Rectal smooth muscle tissue (tissue), 1 donor: Measurements from ENCODE around the gene SPAG9.

Experiments used
- H3K27ac ChIP-seq: one replicate; pipeline ENCODE4 v1.7.0; 2013; ENCODE audit warnings: low read depth, low read length, inconsistent platforms
- H3K27me3 ChIP-seq: one replicate; pipeline ENCODE4 v1.7.0; 2013; ENCODE audit warnings: low read length; ENCODE audit not compliant: control insufficient read depth, insufficient read depth
- H3K36me3 ChIP-seq: one replicate; pipeline ENCODE4 v1.7.0; 2013; ENCODE audit warnings: low read length; ENCODE audit not compliant: control insufficient read depth, insufficient read depth
- H3K4me1 ChIP-seq: one replicate; pipeline ENCODE4 v1.7.0; 2013; ENCODE audit warnings: low read length; ENCODE audit not compliant: control insufficient read depth, insufficient read depth
- H3K4me3 ChIP-seq: one replicate; pipeline ENCODE4 v1.7.0; 2013; ENCODE audit warnings: low read length
- H3K9ac ChIP-seq: one replicate; pipeline ENCODE4 v1.7.0; 2013; ENCODE audit warnings: low read length

SPAG9 gene

DNA sequence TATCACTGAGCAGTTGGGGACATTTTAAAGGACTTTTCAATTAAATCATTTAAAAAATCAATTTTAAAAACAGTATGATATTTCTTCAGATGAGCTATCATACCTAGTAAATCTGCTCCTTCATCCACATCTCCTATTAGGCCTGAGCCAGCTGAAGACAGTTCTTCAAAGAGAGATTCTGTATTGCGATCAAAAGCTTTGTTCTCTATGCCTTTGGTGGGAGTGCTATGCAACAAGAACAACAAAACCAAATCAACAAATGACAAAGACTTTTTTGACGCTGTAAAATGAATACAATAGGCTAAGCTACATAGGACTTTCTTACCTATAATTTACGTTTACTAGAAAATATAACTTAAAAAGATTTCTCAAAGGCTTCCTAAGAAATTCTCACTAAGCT, 106.5 kb downstream of the SPAG9 start:
- peaks cover 7% of the 10 kb centered on the region for H3K36me3 ChIP-seq

DNA sequence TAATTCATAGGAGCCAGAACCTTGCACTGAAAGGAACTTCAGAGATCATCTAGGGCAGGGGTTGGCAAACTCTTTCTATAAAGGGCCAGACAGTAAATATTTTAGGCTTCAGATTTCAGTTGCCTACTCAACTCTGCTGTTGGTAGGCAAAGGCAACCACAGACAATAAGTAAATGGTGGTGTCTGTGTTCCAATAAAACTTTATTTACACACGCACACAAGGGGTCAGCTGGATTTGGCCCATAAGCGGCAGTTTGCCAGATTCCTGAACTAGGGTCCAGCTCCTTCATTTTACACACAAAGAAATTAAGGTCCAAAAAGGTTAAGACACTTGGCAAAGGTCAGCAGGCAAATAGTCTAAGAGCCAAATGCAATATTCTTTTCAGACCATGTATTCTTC, 107.3 kb downstream of the SPAG9 start:
- Histone ChIP-seq H3K27me3 (no peaks in the 10 kb centered on the region), H3K27ac (no peak overlapping the region), H3K36me3 (peaks cover 7% of the 10 kb centered on the region), H3K4me3 (no peak overlapping the region), H3K4me1 (peaks cover 3% of the 10 kb centered on the region), H3K9ac (no peak overlapping the region)

More for the DNA sequence above, 106.5 kb downstream of the SPAG9 start:
- Histone ChIP-seq H3K27me3 (no peaks in the 10 kb centered on the region), H3K27ac (no peak overlapping the region), H3K4me3 (no peak overlapping the region), H3K4me1 (peaks cover 3% of the 10 kb centered on the region), H3K9ac (no peak overlapping the region)

DNA sequence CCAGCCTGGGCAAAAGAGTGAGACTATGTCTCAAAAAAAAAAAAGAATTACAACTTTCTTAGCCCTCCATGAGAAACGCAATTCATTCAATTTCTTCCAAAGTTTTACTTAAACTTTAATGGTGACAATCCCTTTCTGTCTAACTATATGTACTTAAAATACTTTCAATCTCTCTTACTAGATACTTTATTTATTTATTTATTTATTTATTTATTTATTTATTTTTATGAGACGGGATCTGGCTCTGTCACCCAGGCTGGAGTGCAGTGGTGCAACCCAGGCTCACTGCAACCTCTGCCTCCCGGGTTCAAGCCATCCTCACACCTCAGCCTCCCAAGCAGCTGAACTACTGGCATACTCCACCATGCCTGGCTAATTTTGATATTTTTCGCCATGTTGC, 108.1 kb downstream of the SPAG9 start:
- Histone ChIP-seq H3K27ac (no peak overlapping the region), H3K4me3 (no peak overlapping the region), H3K36me3 (peaks cover 7% of the 10 kb centered on the region), H3K27me3 (no peaks in the 10 kb centered on the region), H3K4me1 (peaks cover 3% of the 10 kb centered on the region), H3K9ac (no peak overlapping the region)

DNA sequence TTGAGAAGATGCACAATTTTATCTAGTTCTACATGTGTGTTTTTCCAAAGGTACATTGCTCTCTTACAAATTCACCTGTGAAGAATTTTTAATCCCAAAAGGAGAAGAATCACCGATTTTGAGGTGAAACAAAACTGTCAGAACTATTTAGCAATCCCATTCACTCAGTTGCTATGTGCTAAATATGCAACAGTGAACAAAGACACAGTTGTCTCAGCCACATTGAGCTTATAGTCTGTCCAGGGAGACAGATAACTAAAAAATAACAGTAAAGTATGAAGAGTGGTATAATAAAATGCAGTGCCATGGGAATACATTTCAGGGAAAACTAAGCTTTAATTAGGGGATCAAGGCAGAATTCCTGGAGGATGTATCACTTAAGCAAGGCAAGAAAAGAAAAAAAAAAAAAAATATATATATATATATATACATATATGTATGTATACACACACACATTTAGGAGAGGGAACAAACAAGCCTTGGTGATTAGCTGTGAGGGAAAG, 110.4 kb downstream of the SPAG9 start:
- Histone ChIP-seq H3K4me3 (no peak overlapping the region), H3K36me3 (peaks cover 10% of the 10 kb centered on the region), H3K4me1 (no peaks in the 10 kb centered on the region), H3K27me3 (no peaks in the 10 kb centered on the region), H3K27ac (no peak overlapping the region), H3K9ac (no peak overlapping the region)

DNA sequence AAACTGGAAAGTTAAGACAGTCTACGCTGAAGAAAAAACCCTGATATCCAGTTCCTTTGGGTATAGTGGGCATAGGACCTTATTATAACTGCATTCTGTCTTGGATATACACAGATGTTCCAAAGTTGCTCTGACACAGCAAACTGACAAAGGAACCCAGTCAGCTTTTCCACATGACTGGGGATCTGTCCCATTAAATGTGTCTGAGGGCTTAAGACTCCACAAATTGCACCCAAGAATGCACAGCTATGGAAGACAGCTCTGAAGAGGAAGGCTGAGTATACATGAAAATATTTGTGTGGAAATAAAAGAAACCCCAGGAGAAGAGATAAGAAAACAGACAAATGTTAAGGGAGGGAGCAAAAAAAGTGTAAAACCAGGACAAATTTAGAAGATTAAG, 114.1 kb downstream of the SPAG9 start:
- Histone ChIP-seq H3K4me1 (no peaks in the 10 kb centered on the region), H3K9ac (no peak overlapping the region), H3K27me3 (no peaks in the 10 kb centered on the region), H3K4me3 (no peak overlapping the region), H3K27ac (no peak overlapping the region), H3K36me3 (peaks cover 13% of the 10 kb centered on the region)

DNA sequence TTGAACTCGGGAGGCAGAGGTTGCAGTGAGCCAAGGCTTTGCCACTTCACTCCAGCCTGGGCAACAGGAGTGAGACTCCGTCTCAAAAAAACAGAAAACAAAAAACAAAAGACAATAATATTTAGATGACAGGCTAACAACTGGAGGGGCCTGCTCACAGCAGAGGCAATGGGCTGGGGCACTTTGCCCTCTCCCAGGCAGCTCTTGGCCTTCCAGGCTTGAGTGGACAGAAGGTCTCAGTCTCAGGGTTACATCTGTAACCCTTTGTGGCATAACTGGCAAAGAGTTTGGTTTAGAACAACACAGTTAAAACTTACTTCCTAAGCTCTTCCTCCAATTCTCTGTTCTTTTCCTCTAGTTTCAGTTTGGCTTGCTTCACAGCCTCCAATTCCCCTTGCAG, 114.9 kb downstream of the SPAG9 start:
- Histone ChIP-seq H3K27me3 (no peaks in the 10 kb centered on the region), H3K36me3 (peaks cover 13% of the 10 kb centered on the region), H3K9ac (no peak overlapping the region), H3K27ac (no peak overlapping the region), H3K4me1 (peaks cover 2% of the 10 kb centered on the region), H3K4me3 (no peak overlapping the region)

DNA sequence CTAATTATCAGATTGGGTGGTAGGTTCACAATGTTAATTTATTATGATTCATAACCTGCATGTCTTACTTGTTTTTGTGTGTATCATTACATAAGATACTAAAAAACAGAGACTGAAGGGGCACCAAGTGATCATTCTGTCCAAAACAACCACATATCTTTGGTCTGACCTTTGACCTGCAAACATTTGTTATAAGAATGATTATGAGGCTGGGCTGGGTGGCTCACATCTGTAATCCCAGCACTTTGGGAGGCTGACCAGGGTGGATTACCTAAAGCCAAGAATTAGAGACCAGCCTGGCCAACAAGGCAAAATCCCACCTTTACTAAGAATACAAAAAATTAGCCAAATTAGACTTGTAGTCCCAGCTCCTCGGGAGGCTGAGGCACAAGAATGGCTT, 116.4 kb downstream of the SPAG9 start:
- H3K4me3 ChIP-seq, result no peak overlapping the region
- no peak overlapping the region for H3K27ac ChIP-seq
- H3K27me3 ChIP-seq, result no peaks in the 10 kb centered on the region
- H3K36me3 ChIP-seq, result peaks cover 11% of the 10 kb centered on the region
- no peak overlapping the region for H3K9ac ChIP-seq
- peaks cover 2% of the 10 kb centered on the region for H3K4me1 ChIP-seq

DNA sequence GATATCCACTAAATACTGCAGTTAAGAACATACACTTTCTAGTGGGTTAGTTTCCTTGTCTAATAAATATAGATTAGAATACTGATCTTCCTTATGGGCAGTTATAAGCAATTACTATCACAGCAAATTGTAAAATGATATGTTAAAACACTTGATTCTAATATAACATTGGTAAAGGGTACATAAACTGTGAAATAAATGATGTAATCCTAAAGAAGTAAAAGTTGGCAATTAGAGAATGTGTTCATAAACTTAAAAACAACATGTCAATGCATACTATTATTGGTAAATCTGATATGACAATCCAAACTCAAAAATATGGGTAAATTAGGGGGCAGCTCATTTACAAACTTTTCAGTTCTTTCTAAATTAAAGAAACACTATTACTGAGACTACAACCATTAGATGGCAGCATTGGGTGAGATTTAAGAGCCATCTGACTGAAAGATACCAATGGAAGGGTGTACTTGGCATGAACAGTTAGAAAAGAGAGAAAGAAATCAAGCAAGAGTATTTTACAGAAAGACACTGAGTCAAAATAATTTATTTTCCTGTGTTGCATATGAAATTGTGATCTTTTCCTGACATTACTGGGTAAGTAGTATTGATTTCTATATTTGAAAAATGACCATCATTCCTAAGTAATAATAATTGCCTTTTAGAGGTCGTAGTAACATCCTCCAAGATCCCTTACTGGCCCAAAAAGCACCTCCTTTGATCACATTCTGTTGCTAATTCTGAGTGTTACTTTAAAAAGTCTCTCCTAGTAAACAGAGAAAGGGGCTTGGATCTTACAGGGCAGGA, 119.6 kb downstream of the SPAG9 start:
- Histone ChIP-seq H3K4me1 (peaks cover 2% of the 10 kb centered on the region), H3K27me3 (no peaks in the 10 kb centered on the region), H3K9ac (no peak overlapping the region), H3K36me3 (peaks cover 16% of the 10 kb centered on the region), H3K4me3 (no peak overlapping the region), H3K27ac (no peak overlapping the region)

DNA sequence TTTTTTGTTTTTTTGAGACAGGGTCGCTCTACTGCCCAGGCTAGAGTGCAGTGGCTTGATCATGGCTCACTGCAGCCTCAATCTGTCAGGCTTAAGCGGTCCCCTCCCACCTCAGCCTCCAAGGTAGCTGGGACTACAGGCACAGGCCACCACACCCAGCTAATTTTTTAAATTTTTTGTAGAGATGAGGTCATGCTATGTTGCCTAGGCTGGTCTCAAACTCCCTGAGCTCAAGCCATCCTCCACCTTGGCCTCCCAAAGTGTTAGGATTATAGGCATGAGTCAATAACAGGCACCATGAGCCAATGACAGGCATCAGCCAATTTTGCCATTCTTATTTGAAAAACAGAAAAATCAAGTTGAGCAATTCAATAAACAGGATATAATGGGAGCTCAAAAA, 125.0 kb downstream of the SPAG9 start:
- no peak overlapping the region for H3K4me3 ChIP-seq
- H3K9ac ChIP-seq, result no peak overlapping the region
- H3K36me3 ChIP-seq, result peaks cover 20% of the 10 kb centered on the region
- no peaks in the 10 kb centered on the region for H3K27me3 ChIP-seq
- no peak overlapping the region for H3K27ac ChIP-seq
- no peaks in the 10 kb centered on the region for H3K4me1 ChIP-seq

DNA sequence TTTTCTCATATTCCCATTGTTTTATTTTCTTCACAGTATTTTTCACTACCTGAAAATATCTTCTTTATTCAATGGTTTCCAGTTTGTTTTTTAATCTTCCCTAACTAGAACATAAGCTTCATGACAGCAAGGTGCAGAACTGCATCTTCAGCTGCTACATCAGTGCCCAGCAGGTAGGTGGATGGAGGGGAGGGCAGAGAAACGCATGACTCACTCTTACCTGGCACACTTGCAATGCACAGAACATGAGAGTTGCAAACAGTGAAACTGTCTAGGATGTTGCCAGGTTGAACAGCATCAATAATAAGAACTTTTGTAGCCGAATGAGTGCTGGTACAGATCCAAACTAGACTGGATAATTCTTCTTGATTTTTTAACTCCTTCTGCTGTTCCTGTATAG, 127.1 kb downstream of the SPAG9 start:
- Histone ChIP-seq H3K9ac (no peak overlapping the region), H3K4me3 (no peak overlapping the region), H3K36me3 (peaks cover 28% of the 10 kb centered on the region), H3K27ac (no peak overlapping the region), H3K4me1 (no peaks in the 10 kb centered on the region), H3K27me3 (no peaks in the 10 kb centered on the region)

DNA sequence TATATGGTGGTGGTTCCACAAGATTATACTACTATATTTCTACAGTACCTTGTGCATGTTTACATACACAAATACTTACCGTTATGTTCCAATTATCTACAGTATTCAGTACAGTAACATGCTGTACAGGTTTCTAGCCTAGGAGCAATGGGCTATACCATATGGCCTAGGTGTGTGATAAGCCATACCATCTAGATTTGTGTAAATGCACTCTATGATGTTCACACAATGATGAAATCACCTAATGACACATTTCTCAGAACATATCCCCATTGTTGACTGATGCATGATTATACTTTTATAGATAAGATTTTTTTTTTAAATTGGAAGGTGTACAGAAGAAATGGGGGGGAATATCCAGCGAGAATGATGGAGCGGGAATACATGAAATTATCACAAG, 131.5 kb downstream of the SPAG9 start:
- Histone ChIP-seq H3K4me1 (no peaks in the 10 kb centered on the region), H3K27ac (no peak overlapping the region), H3K36me3 (peaks cover 26% of the 10 kb centered on the region), H3K9ac (no peak overlapping the region), H3K4me3 (no peak overlapping the region), H3K27me3 (no peaks in the 10 kb centered on the region)

DNA sequence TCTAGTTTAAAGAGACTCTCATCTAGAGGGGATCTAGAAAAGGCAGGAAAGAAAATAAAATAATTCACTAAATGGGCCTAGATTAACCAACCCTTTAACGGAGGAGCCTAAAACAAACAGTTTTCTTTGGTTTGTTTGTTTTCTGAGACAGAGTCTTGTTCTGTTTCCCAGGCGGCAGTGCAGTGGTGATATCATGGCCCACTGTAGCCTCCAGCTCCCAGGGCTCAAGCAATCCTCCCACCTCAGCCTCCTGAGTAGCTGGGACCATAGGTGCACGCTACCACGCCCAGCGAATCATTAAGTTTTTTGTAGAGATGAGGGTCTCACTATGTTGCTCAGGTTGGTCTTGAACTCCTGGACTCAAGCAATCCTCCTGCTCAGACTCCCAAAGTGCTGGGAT, 132.2 kb downstream of the SPAG9 start:
- Histone ChIP-seq H3K4me3 (no peak overlapping the region), H3K27ac (no peak overlapping the region), H3K36me3 (peaks cover 25% of the 10 kb centered on the region), H3K27me3 (no peaks in the 10 kb centered on the region), H3K4me1 (no peaks in the 10 kb centered on the region), H3K9ac (no peak overlapping the region)

DNA sequence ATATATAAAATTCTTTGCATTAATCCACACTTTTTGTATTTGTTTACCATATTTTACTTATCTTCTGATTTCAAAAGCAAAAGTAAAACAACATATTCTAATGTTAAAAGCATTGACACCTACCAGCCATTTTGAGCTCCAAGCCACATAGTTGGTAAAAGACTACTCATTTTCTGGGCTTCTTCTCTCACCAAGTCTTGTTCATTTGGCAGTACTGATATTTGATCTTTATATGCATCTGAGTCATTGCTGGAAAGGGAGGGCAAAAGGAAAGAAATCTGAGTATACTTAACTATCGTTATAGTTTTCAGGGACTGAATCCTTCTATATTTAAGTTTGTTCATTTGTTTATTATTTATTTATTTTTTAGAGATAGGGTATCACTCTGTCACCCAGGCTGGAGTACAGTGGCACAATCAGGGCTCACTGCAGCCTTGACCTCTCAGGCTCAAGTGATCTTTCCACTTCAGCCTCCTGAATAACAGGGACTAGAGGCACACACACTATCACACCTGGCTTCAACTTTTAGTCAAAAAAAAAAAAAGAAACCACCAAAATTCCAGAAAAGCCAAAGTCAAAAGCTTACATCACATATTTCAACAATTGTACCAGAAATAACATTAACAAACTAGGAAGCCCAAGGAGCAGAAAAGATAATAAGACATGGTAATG, 133.5 kb downstream of the SPAG9 start:
- Histone ChIP-seq H3K4me1 (no peaks in the 10 kb centered on the region), H3K27ac (no peak overlapping the region), H3K36me3 (peaks cover 21% of the 10 kb centered on the region), H3K27me3 (no peaks in the 10 kb centered on the region), H3K4me3 (no peak overlapping the region), H3K9ac (no peak overlapping the region)
